Loucy (cell line): ENCODE data around the gene PTPRK.

Experiments used
- H2AFZ ChIP-seq: fragments of 200-600 bp; sonication (generic); 2 replicates; pipeline ENCODE4 v1.6.0; 2016; ENCODE audit warnings: antibody characterized with exemption, mild to moderate bottlenecking, low read length, moderate library complexity
- H3F3A ChIP-seq: fragments of 200-600 bp; 2 replicates; pipeline ENCODE4 v1.6.0; 2016; ENCODE audit warnings: antibody characterized with exemption, low read depth, mild to moderate bottlenecking
- H3K27me3 ChIP-seq: fragments of 200-600 bp; sonication (generic); 2 replicates; pipeline ENCODE4 v1.6.1; 2014; ENCODE audit warnings: low read length, mild to moderate bottlenecking; ENCODE audit not compliant: insufficient read depth, poor library complexity, severe bottlenecking
- H3K36me3 ChIP-seq: fragments of 200-600 bp; sonication (generic); 2 replicates; pipeline ENCODE4 v1.6.1; 2016; ENCODE audit warnings: low read length; ENCODE audit not compliant: insufficient read depth
- H3K4me1 ChIP-seq: fragments of 200-600 bp; sonication (generic); 2 replicates; pipeline ENCODE4 v1.5.1; 2014; ENCODE audit warnings: low read length, mild to moderate bottlenecking; ENCODE audit not compliant: insufficient read depth, poor library complexity, severe bottlenecking
- H3K4me2 ChIP-seq: fragments of 200-600 bp; sonication (generic); 2 replicates; pipeline ENCODE4 v1.6.0; 2014; ENCODE audit warnings: antibody characterized with exemption, low read length, low read depth, mild to moderate bottlenecking; ENCODE audit not compliant: poor library complexity, severe bottlenecking
- H3K4me3 ChIP-seq: fragments of 200-600 bp; sonication (generic); 2 replicates; pipeline ENCODE4 v1.5.1; 2014; ENCODE audit warnings: low read length, mild to moderate bottlenecking, mixed read lengths; ENCODE audit not compliant: poor library complexity, severe bottlenecking
- H3K79me2 ChIP-seq: fragments of 200-600 bp; sonication (generic); 2 replicates; pipeline ENCODE4 v1.6.1; 2014; ENCODE audit warnings: low read length; ENCODE audit not compliant: insufficient read depth
- H3K9ac ChIP-seq: fragments of 200-600 bp; sonication (generic); 2 replicates; pipeline ENCODE4 v1.6.0; 2014; ENCODE audit warnings: mild to moderate bottlenecking, low read depth, low read length, moderate library complexity; ENCODE audit not compliant: poor library complexity, severe bottlenecking
- H3K9me2 ChIP-seq: fragments of 200-600 bp; sonication (generic); replicated peaks from 2 replicates; pipeline ENCODE4 v1.6.1; 2016; ENCODE audit warnings: low read depth, low read length, mixed read lengths
- H3K9me3 ChIP-seq: fragments of 200-600 bp; sonication (generic); 2 replicates; pipeline ENCODE4 v1.6.1; 2014; ENCODE audit warnings: mild to moderate bottlenecking, antibody characterized with exemption, low read length, low read depth; ENCODE audit not compliant: insufficient read depth
- H4K20me1 ChIP-seq: fragments of 200-600 bp; sonication (generic); 2 replicates; pipeline ENCODE4 v1.6.0; 2014; ENCODE audit warnings: antibody characterized with exemption, low read length, mild to moderate bottlenecking; ENCODE audit not compliant: insufficient read depth, poor library complexity, severe bottlenecking
- EZH2phosphoT487 ChIP-seq: fragments of 200-600 bp; IDR thresholded peaks from 2 replicates; pipeline ENCODE4 v1.6.1; 2018; ENCODE audit warnings: antibody characterized with exemption, mild to moderate bottlenecking, moderate library complexity, borderline replicate concordance
- TF ChIP-seq, protein P1 (sequence below): fragments of 200-600 bp; sonication (generic); conservative IDR thresholded peaks from 2 replicates; pipeline ENCODE4 v1.5.1; 2014; ENCODE audit warnings: mild to moderate bottlenecking, antibody characterized with exemption, low read length

Gene PTPRK

DNA sequence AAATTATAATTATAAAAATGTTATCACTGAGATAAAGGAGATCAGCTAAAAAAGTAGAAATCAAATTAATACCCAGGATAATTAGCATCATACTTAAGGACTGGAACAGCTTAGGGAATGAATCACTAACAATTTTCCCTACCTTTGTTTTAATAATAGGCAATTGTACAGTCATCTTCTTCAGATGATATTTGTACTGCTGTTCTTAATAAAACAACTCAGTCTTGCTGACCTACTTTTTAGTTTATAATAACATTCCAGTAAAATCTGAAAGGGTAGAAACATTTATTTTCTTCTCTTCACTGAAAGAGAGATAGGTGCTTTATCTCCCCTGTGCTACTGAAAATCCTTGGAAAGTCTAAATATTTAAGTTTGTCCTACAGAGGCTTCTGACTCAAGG, 348.3 kb downstream of the PTPRK start:
- Histone ChIP-seq H3K4me2 (no peak overlapping the region), H3K9me2 (no peaks in the 10 kb centered on the region), H3K79me2 (no peaks in the 10 kb centered on the region), H3K36me3 (no peaks in the 10 kb centered on the region), H2AFZ (no peak overlapping the region), H3K27me3 (no peaks in the 10 kb centered on the region), H3F3A (no peaks in the 10 kb centered on the region), H3K9me3 (no peaks in the 10 kb centered on the region), H4K20me1 (no peaks in the 10 kb centered on the region), H3K4me3 (no peak overlapping the region), H3K4me1 (no peaks in the 10 kb centered on the region), H3K9ac (no peak overlapping the region)
- TF ChIP-seq, protein P1, sequence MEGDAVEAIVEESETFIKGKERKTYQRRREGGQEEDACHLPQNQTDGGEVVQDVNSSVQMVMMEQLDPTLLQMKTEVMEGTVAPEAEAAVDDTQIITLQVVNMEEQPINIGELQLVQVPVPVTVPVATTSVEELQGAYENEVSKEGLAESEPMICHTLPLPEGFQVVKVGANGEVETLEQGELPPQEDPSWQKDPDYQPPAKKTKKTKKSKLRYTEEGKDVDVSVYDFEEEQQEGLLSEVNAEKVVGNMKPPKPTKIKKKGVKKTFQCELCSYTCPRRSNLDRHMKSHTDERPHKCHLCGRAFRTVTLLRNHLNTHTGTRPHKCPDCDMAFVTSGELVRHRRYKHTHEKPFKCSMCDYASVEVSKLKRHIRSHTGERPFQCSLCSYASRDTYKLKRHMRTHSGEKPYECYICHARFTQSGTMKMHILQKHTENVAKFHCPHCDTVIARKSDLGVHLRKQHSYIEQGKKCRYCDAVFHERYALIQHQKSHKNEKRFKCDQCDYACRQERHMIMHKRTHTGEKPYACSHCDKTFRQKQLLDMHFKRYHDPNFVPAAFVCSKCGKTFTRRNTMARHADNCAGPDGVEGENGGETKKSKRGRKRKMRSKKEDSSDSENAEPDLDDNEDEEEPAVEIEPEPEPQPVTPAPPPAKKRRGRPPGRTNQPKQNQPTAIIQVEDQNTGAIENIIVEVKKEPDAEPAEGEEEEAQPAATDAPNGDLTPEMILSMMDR, result no peak
- TF ChIP-seq EZH2phosphoT487, result no peak

GRCh38 chr6:128171182-128171581, 349.2 kb downstream of the PTPRK start:
- Histone ChIP-seq H2AFZ (peak overlapping the region; percentile 47; the same call in 1 of the 2 replicates), H3F3A (no peaks in the 10 kb centered on the region), H3K9me3 (no peaks in the 10 kb centered on the region), H4K20me1 (no peaks in the 10 kb centered on the region), H3K4me3 (no peak overlapping the region), H3K36me3 (no peaks in the 10 kb centered on the region), H3K4me2 (no peak overlapping the region), H3K27me3 (no peaks in the 10 kb centered on the region), H3K4me1 (no peaks in the 10 kb centered on the region), H3K9ac (no peak overlapping the region), H3K79me2 (no peaks in the 10 kb centered on the region), H3K9me2 (no peaks in the 10 kb centered on the region)
- TF ChIP-seq, protein P1, result no peak
- TF ChIP-seq EZH2phosphoT487, result no peak

- no peak overlapping the region for H3K4me2 ChIP-seq
- no peaks in the 10 kb centered on the region for H3K36me3 ChIP-seq
- no peaks in the 10 kb centered on the region for H3K4me1 ChIP-seq
- TF ChIP-seq, protein P1, result no peak
- TF ChIP-seq EZH2phosphoT487, result no peak
- no peaks in the 10 kb centered on the region for H3K9me2 ChIP-seq
- peak overlapping the region; percentile 31; the same call in 1 of the 2 replicates for H2AFZ ChIP-seq
- no peaks in the 10 kb centered on the region for H3F3A ChIP-seq
- no peaks in the 10 kb centered on the region for H4K20me1 ChIP-seq
- no peaks in the 10 kb centered on the region for H3K79me2 ChIP-seq
- H3K4me3 ChIP-seq, result no peak overlapping the region
- no peak overlapping the region for H3K9ac ChIP-seq
- H3K27me3 ChIP-seq, result no peaks in the 10 kb centered on the region
- no peaks in the 10 kb centered on the region for H3K9me3 ChIP-seq
Observed at GRCh38 chr6:128168244-128168643, 352.2 kb downstream of the PTPRK start.
